Gastroesophageal sphincter (tissue), 3 donors: ENCODE measurements around the gene ADAMTS19.

Source experiments
- CTCF ChIP-seq, 4 experiments: fragments of 200-600 bp in 2 of 4; fragments of 450-650 bp in 2 of 4; sonication (generic) in 1 of 4; IDR thresholded peaks; one replicate each; pipeline ENCODE4 v1.5.1; 2017 to 2019; ENCODE audit warnings: antibody characterized with exemption in 4 of 4, mild to moderate bottlenecking in 2 of 4, moderate library complexity in 2 of 4
- POLR2A ChIP-seq, 2 donors: fragments of 450-650 bp; IDR thresholded peaks; one replicate each; pipeline ENCODE4 v1.6.1; 2017; ENCODE audit warnings: antibody characterized with exemption in 2 of 2, mild to moderate bottlenecking in 2 of 2, moderate library complexity in 1 of 2
- POLR2AphosphoS5 ChIP-seq: sonication (generic); formaldehyde crosslinking; IDR thresholded peaks from one replicate; pipeline ENCODE4 v1.6.1; 2017; ENCODE audit warnings: antibody characterized with exemption

GRCh38 chr5:129496421-129496820, 36.3 kb downstream of the ADAMTS19 start:
- TF ChIP-seq POLR2AphosphoS5 (no peak), POLR2A (IDR thresholded peaks at IDR 0.05) (no peak), CTCF (IDR thresholded peaks at IDR 0.05) (no peak)
